ENCODE data around the gene GPX3.

GPX3 gene

GRCh38 chr5:151034422-151035379 is 14.3 kb downstream of the GPX3 start:
- no peak for DNase-seq

- no peak for DNase-seq
Measured at GRCh38 chr5:151036556-151036955, 16.2 kb downstream of the GPX3 start.

- no peak for DNase-seq
Measured at GRCh38 chr5:151037561-151038411, 17.4 kb downstream of the GPX3 start.

GRCh38 chr5:151038412-151038745 is 18.0 kb downstream of the GPX3 start:
- no peak for DNase-seq

GRCh38 chr5:151038801-151039238 is 18.4 kb downstream of the GPX3 start:
- no peak for DNase-seq

- no peak for DNase-seq
Measured at GRCh38 chr5:151039665-151040064, 19.3 kb downstream of the GPX3 start.

GRCh38 chr5:151040211-151040747 is 19.9 kb downstream of the GPX3 start:
- no peak for DNase-seq

GRCh38 chr5:151041577-151042268 is 21.3 kb downstream of the GPX3 start:
- DNase-seq: no peak

DNA sequence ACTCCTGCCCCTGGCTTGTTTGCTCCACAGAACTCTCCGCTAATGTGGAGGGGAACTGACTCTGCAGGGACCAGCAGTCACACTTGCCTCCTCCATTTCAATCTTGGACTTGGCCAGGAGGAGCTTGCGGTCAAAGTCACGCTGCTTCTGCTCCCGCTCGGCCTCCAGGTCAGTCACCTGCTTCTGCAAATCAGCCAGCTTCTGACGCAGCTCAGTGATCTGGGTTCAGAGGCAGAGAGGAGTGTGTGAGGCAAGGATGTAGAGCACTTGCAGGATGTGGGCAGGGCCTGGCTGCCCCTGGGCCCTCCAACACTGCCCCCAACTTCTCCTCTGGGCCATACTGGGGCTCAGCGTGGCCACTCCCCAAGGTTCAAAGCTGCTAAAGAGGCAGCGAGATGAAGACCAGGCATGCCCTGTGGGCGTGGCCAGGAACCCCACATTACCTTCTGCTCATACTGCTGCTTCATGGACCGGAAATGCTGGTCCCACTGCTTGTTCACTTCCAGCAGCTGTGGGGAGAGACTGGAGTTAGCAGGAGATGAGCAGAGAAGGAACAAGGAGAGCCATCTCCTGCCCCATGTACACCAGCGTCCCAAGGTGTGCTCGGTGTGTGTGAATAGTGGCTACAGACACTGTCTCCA is 22.2 kb downstream of the GPX3 start:
- no peak for DNase-seq

GRCh38 chr5:151047814-151048425 is 27.5 kb downstream of the GPX3 start:
- DNase-seq: no peak

GRCh38 chr5:151048526-151048925 is 28.1 kb downstream of the GPX3 start:
- no peak for DNase-seq

GRCh38 chr5:151051066-151051930 is 30.9 kb downstream of the GPX3 start:
- DNase-seq: no peak

DNA sequence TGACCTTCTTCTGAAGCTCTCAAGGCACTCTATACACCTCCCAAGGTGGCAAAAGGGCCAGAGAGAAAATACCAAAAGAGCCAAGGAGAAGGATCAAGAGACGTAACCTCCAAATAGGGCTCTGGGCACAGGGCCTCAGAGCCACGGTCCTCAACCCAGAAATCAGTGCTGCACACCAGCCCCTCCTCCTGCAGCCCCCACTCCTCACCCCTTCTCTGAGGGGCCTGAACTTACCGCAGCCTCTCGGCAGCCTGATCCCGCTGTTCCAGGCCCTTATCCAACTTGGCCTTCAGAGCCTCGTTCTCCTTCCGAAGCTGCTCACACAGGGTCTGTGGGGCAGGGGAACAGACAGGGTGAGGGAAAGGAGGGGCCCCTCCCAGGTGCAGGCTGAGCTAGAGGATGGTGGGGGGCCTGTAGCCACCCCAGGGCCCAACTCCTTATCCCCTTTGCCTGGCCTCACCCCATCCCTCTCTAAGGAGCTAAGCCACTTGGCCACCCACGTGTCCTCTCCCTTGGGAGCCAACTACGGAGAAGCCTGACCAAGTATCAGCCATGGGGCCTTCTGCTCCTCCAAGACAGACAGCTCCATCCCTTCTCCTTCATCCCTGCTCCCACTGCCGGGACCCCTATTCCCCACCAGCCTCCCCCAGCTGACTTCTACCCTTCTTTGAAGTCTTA is 31.7 kb downstream of the GPX3 start:
- no peak for DNase-seq

DNA sequence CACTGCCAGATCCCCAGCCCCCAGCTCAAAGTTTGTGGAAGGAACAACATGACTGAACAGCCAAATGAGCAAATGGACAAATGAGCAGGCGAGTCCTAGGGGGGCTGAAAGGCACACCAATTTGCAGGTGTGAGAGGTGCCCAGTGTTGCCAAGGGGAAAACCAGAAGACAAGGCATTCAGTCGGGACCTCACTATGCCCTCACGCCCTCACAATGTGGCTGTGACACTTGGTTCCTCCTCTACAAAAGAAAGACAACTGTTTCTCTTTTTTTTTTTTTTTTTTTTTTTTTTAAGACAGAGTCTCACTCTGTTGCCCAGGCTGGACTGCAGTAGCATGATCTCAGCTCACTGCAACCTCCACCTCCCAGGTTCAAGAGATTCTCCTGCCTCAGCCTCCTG is 32.4 kb downstream of the GPX3 start:
- no peak for DNase-seq

- DNase-seq: no peak
Measured at GRCh38 chr5:151053796-151054462, 33.5 kb downstream of the GPX3 start.

DNA sequence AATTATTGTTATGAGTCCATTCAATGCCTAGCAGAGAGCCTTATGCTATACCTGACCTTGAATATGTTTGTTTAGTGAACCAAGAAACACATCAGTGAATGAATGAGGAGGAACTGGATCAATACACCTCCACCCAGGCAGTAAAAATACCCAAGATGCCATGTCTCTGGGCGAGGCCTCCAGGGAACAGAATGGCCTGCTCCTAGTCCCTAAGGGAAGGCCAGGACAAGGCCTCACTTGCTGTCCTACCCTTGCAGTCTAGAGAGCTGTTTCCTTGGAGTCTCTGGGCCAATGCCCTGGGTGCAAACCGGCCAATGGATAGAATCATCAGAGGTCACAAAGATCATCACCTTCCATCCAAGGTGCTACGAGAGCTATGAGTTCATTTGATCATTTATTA is 34.3 kb downstream of the GPX3 start:
- DNase-seq: no peak

DNA sequence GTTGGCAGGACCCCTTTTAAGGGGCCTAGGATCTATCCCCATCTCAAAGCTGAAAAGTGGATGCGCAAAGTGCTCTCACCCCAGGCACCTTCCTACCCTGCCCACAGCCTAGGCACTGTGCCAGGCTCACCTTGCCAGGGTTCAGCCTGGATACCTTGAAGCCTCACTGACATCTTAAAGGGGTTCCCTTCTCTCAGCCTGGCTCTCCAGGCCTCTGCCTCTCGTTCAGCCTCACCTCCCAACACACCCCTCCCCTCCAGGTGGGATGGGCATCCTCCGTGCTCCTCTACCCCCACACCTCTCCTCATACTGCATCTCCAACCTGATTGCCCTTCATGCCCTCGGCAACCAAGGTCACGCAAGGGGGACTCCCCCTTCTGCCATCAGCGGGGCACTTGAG is 34.9 kb downstream of the GPX3 start:
- no peak for DNase-seq

- DNase-seq: no peak
Measured at GRCh38 chr5:151056379-151057325, 36.3 kb downstream of the GPX3 start.

- DNase-seq: no peak
Measured at GRCh38 chr5:151058301-151058700, 37.9 kb downstream of the GPX3 start.
